Measurements from ENCODE around the gene MAD1L1. TPM values are rescaled to one million over a fixed set of nuclear protein-coding genes. Genes with fewer than 3 reads are reported as not detected.

MAD1L1 gene
- total RNA-seq, 1 donor from 2014 or later, result 59.6 TPM

DNA sequence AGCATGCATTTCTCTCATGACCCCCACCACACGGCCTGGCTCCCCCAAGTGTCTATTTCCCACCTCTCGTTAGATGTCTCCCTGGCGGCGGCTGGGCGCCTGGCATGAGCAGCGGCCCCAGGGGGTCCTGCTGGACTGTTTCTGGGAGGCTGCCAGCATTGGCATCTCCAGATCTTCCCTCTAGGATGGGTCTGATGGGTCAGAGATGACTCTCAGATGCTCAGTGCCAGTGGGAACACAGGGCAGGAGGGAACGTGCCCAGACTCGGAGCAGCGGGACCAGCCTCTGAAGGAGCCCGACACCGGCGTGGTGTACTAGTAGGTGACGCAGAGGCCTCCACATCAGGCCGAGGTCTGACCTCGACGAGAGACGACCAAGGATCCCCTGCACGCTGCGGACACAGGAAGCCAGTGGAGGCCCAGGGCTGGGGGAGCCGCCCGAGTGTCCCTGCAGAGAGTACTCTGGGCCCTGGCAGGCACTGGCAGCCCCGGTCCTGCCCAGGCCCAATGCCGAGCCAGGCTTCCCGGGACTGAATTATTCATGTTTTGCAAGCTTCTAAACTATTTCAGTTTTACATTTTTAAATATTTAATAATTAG is 323.8 kb downstream of the MAD1L1 start:
- no peaks in the 10 kb centered on the region for H3K36me3 ChIP-seq
- H3K4me1 ChIP-seq, result peaks cover 0 to 8% of the 10 kb centered on the region in 2 donors
- DNase-seq (ENCODE audit: low spot score in 2 of 2), result no peak
- no peaks in the 10 kb centered on the region for H3K27me3 ChIP-seq
- intact Hi-C loops (cut with DNase I), result no loop called here
- TF ChIP-seq, protein P1, sequence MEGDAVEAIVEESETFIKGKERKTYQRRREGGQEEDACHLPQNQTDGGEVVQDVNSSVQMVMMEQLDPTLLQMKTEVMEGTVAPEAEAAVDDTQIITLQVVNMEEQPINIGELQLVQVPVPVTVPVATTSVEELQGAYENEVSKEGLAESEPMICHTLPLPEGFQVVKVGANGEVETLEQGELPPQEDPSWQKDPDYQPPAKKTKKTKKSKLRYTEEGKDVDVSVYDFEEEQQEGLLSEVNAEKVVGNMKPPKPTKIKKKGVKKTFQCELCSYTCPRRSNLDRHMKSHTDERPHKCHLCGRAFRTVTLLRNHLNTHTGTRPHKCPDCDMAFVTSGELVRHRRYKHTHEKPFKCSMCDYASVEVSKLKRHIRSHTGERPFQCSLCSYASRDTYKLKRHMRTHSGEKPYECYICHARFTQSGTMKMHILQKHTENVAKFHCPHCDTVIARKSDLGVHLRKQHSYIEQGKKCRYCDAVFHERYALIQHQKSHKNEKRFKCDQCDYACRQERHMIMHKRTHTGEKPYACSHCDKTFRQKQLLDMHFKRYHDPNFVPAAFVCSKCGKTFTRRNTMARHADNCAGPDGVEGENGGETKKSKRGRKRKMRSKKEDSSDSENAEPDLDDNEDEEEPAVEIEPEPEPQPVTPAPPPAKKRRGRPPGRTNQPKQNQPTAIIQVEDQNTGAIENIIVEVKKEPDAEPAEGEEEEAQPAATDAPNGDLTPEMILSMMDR (IDR thresholded peaks at IDR 0.05), result no peak
- H3K4me3 ChIP-seq, result no peak overlapping the region
- H3K27ac ChIP-seq, result no peak overlapping the region
- H3K9me3 ChIP-seq, result no peaks in the 10 kb centered on the region

DNA sequence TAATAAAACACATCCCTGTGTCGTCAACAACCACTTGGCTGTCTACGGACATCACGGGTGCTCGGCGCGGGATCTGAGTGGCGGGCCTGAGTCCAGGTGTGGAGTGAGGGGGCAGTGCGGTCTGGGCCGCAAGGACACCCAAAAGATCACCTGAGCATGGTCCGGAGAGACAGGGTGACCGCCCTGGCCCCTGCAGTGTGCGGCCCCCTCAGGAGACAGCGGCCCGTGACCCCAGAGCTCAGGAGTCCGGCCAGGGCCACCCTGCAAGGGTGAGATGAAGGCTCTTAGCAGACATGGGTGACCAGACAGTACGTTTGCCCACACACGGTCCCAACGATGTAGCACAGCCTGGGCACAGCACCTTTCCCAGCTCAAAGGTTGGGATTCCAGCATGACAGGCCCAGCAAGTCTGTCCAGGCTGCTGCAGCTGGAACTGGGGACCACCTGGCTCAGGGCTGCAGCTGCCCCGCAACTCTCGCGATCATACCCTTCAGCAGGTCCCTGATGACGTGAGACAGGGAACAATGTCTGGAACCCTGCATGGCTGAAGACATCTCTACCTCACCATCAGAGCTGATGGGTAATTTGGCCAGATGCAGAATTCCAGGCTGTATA is 324.9 kb downstream of the MAD1L1 start:
- TF ChIP-seq, protein P1 (IDR thresholded peaks at IDR 0.05), result no peak
- Histone ChIP-seq H3K9me3 (no peaks in the 10 kb centered on the region), H3K27ac (no peak overlapping the region), H3K36me3 (no peaks in the 10 kb centered on the region), H3K4me1 (peaks cover 0 to 4% of the 10 kb centered on the region in 2 donors), H3K4me3 (no peak overlapping the region), H3K27me3 (no peaks in the 10 kb centered on the region)
- DNase-seq (ENCODE audit: low spot score in 2 of 2), result no peak
- intact Hi-C loops (cut with DNase I), result no loop called here

DNA sequence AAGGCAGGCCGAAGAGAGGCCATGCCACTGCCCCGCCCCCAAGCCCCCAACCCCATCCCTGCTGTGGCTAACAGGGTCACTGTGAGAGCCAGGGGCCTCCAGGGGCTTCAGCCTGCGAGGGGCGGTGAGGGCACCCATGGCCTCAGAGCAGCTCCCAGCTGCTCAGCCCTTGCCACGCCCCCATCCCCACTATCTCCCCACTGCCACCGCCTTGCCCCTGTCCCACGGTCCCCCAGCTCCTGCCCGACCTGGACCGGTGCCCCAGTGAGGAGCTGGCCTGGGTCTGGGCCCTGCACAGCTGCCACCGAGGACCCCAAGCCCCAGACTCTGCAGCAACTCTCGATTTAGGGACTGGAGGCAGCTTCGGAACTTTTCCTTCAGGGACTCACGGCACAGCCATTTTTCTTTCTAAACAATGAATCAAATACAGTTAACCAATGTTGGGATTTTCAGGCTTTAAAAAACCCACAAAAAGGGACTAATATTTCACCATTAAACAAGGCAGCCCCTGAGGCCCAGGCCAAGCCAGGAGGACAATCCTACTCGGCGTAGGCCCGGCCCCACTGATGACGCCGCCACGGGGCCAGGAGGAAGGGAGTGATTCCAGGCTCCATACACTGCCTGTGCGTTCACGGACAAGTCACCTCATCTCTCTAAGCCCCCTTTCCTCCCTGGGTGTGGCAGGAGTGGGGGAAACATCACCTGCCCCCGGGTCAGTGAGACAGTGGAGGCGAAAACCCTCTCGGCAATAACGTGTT is 325.6 kb downstream of the MAD1L1 start:
- H3K27me3 ChIP-seq, result no peaks in the 10 kb centered on the region
- no peak for DNase-seq (ENCODE audit: low spot score in 2 of 2)
- no peaks in the 10 kb centered on the region for H3K36me3 ChIP-seq
- no peaks in the 10 kb centered on the region for H3K4me1 ChIP-seq
- intact Hi-C loops (cut with DNase I), result no loop called here
- H3K9me3 ChIP-seq, result no peaks in the 10 kb centered on the region
- H3K4me3 ChIP-seq, result no peak overlapping the region
- TF ChIP-seq, protein P1 (IDR thresholded peaks at IDR 0.05), result no peak
- no peak overlapping the region for H3K27ac ChIP-seq

DNA sequence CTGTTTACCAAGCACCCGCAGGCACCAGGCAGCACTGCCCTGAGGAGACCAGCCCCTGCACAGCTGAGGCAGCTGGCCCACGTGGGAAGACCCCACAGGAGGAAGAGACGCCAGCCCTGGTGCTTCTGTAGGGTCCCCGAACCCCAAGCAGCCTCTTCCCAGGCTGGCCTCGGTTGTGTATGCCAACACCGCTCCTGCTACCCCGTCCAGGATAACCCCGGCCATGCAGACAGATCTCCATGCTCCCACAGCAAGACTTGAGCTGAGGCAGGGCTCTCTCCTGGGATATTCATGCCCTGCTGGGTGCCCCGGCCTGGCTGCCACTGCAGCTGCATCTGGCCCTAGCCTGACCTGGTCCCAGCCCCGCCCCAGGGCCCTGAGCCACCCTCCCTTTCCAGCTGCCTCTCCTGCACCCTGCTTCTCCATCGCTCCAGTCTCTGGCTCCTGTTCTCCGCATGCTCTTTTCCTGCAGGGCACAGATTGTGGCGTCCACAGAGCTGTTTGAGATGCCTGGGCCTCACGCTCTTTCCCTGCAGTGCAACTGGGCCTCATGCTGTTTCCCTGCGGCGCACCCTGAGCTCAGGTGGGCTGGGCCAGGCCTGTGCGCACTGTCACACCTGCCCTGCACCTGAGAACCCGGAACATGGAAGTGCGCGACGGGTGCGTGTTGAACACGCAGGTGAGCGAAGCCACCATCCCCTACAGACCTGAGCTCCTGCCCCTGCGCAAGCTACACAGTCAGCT is 326.5 kb downstream of the MAD1L1 start:
- Histone ChIP-seq H3K4me3 (no peak overlapping the region), H3K27ac (no peak overlapping the region), H3K27me3 (no peaks in the 10 kb centered on the region), H3K4me1 (no peaks in the 10 kb centered on the region), H3K9me3 (no peaks in the 10 kb centered on the region), H3K36me3 (no peaks in the 10 kb centered on the region)
- intact Hi-C loops (cut with DNase I), result no loop called here
- no peak for DNase-seq (ENCODE audit: low spot score in 2 of 2)
- TF ChIP-seq, protein P1 (IDR thresholded peaks at IDR 0.05), result no peak

DNA sequence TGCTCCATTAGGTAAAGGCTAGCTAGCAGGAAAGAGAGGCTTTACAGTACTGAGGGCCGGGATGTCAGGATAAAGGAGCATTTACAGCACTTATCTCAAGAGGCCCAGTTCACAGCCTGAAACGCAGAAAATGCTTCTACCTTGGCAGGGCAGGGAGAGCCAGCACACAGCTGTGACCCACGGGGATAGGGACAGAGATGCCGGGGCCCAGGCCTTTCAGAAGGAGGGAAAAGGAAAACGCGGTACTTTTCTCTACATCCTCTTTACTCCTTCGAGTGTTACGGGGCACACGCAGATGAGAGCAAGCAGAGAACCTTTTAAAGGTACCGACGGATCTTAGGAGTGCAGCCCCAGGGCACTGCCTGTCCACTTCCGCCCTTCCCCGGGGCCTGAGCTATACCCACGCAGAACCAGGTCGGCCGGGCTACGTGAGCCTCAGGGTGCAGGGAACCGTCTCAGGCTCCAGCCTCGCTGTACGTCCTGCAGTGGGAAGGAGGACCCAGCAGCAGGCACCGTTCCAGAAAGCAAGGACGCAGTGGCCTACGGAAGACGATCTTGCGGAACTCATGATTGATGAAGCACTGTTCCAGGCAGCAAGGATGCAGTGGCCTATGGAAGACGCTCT is 330.4 kb downstream of the MAD1L1 start:
- no peak for DNase-seq (ENCODE audit: low spot score in 2 of 2)
- Histone ChIP-seq H3K4me3 (no peak overlapping the region), H3K27ac (no peak overlapping the region), H3K27me3 (no peaks in the 10 kb centered on the region), H3K4me1 (no peaks in the 10 kb centered on the region), H3K36me3 (peaks cover 4 to 8% of the 10 kb centered on the region in 2 donors), H3K9me3 (no peaks in the 10 kb centered on the region)
- TF ChIP-seq, protein P1 (IDR thresholded peaks at IDR 0.05), result no peak
- intact Hi-C loops (cut with DNase I), result no loop called here

All from ascending aorta (tissue), 2 donors.